CD4-positive, alpha-beta T cell treated with Interleukin-4 for 1 hour (primary cell): ENCODE measurements around the gene PAEP.

Experiments used
- DNase-seq, 2 donors: peaks; one replicate each; pipeline ENCODE4 v3.0.0-alpha.2; 2020 to 2022

Gene PAEP

DNA sequence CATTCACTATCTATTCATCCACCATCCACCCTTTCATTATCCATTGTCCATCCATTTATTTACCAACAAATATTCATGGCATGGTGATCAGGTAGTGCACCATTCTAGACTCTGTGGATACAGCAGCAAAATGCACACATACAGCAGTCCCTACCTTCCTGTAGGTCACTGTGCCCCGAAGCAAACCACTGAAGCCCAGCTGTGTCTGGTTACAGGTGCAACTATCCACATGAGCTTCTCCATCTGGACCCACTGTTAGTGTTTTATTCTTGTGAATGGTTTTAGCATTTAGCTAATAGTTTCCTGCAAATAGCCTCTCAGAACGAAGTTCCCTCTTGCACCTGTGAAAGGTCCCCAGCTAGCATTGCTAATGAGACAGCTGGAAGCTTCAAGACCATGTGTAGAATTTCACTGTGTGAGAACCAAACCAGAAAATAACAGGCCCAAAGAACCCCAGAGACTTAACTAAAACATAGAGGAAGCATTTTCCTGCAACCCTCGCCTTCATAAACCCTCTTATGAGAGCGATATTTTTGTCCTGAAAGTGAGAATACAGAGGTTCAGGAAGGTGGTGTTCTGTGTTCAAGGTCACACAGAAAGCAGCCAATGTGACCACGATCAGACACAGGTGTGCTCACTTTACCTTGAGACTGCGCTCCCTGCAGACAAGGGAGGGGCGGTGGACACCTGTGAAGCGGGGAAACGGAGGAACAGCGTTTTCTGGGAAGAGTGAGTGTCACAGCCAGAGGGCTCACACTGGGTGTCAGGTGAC, 18.5 kb downstream of the PAEP start:
- no peak for DNase-seq

DNA sequence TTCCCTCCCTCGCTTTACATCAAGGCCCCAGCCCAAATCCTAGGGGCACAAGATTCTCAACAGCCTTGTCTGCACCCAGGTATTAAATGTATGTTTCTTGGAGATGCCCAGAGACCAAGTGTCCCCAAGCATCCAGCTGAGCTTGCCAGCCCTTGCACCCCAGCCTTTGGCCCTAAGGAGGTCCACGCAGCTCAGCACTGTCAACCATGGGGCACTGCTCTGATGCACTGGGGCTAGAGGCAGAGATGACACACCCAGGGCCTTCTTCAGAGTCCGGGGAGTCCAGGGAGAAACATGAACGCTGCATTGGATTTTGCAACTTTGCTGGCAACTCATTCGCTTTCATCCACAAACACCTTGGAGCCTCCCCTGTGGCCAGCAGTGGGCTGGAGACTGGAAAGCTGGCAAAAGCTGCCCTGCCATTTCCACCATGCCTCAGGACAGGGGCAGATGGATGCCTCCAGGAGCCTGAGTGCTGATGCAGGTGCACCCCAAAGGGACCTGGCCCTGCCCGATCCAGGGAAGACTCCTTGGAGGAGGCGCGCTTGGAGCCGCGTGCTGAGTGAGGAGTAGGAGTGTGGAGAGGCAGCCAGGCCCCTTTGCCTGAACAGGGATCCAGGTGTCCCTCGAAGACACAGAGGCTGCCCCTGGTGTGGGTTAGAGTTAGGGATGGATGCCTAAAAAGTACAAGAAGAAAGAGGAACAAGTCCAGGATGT, 19.3 kb downstream of the PAEP start:
- no peak for DNase-seq

- DNase-seq: no peak
These were observed 20.3 kb downstream of the PAEP start for GRCh38 chr9:135581636-135582426.

DNA sequence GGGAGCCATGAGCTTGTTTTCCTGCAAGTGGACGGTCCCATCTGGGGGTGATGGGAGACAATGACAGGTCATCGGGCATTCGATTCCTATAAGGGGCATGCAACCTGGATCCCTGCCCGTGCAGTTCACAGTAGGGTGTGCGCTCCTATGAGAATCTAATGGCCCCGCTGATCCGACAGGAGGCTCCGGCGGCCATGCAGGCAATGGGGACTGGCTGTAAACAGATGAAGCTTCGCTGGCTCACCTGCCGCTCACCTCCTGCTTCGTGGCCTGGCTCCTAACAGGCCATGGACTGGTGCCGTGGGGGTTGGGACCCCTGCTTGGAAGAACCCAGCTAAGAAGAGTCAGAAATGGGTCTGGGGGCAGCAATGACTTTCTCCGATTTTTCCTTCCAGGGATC, 21.0 kb downstream of the PAEP start:
- DNase-seq: no peak

GRCh38 chr9:135582966-135583687, 21.6 kb downstream of the PAEP start:
- DNase-seq: no peak

DNA sequence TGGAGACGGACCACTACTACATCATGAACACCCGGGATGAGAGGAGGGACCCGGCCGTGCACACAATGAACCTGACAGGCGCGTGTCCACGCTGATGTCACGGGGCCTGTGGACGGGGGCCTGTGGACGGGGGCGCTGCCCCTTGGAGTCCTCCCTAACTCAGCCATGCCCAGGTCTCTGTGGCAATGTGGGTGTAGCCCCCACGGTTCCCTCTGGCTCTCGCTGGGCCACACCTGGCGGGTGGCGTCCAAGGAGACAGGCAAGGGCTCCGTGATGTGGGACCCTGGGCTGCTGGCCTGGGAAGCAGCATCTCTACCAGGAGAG, 22.1 kb downstream of the PAEP start:
- DNase-seq: no peak

DNA sequence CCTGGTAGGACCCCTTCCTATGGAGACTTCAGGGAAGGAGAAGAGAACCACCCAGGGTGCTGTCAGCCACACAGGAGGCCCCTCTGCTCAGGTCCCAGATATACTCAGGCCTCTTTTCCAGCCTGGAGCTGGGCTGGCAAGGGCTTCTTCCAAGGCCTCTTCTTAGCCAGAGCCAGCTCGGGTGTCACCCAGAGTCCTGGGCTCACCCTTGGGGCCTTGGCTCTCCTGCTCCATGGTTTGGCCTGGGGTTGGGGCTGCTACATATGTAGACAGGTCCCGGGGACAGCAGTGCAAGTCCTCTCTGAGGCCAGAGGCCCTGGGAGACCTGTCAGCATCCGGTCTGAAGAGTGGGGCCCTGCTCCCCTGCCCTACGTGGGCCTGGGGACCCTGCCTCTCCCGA, 22.8 kb downstream of the PAEP start:
- DNase-seq: no peak

- DNase-seq: no peak
These were observed 23.4 kb downstream of the PAEP start for GRCh38 chr9:135584934-135585333.

DNA sequence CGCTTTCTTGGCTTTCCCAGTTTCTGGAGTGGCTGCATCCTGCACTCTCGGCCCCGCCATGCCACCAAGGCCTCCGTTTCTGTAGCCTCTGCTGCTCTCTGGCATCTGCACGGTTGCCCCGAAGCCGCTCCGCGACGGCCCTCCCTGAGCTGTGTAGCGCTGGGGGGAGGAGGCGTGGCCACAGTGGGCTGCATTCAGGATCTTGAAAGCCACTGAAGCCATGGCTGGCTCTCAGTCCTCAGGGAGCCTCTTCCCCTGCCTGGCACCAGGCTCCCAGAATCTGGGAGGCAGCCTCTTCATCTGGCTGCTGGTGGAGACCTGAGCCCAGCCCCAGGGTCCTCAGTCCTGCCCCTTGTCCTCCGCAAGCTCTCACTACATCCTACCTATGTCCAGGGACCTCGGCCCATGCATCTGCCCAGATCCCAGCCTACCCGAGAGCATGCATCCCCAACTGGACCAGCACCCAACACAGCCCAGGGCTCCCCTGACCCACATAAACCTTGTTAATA, 25.1 kb downstream of the PAEP start:
- DNase-seq: no peak

DNA sequence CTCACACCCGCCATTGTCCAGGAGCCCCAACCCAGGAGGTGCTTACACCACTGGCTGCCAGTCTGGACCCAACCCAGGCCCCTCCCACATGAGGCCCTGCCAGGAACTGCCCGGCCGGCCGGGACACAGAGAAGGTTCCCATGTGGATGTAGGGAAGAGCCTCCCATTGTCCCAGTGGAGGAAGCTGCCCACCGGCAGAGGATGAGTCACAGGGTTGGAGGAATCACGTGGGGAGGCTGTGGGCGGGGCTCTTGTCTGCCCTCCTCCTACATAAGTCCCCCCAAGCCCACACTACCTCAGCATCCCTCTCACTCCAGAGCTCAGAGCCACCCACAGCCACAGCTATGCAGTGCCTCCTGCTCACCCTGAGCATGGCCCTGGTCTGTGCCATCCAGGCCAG, 26.1 kb downstream of the PAEP start:
- DNase-seq: no peak

- DNase-seq: no peak
These were observed 26.8 kb downstream of the PAEP start for GRCh38 chr9:135588371-135588770.

DNA sequence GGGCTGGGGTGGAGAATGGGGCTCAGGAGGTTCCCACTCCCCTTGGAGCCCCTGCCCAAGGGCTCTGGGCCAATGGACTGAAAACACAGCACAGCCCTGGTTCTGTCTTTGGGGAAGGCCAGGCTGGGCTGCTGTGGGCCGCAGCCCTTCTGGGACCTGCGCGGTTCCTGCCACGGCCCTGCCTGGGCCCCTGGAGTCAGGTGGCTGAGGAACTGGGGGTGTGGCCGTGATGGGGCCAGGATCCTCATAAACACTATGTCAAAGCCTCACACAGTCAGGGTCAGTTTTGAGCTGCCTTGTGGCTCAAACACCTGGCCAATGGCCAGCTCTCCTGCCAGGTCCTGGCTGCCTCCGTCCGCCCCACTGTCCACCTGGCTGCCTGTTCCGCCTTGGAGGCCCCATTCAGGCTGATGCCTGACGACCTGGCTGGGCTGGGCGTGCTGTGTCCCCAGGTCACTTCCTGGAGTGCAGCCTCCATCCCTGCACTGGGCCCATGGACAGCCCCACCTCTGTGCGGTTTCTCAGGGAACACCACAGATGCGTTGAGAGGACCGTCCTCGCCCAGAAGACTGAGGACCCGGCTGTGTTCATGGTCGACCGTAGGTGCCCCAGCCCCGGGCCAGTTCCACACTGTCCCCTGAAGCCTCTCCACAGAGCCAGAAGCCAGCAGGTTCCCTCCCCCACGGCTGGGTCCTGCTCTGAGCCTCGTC, 27.5 kb downstream of the PAEP start:
- DNase-seq: no peak

DNA sequence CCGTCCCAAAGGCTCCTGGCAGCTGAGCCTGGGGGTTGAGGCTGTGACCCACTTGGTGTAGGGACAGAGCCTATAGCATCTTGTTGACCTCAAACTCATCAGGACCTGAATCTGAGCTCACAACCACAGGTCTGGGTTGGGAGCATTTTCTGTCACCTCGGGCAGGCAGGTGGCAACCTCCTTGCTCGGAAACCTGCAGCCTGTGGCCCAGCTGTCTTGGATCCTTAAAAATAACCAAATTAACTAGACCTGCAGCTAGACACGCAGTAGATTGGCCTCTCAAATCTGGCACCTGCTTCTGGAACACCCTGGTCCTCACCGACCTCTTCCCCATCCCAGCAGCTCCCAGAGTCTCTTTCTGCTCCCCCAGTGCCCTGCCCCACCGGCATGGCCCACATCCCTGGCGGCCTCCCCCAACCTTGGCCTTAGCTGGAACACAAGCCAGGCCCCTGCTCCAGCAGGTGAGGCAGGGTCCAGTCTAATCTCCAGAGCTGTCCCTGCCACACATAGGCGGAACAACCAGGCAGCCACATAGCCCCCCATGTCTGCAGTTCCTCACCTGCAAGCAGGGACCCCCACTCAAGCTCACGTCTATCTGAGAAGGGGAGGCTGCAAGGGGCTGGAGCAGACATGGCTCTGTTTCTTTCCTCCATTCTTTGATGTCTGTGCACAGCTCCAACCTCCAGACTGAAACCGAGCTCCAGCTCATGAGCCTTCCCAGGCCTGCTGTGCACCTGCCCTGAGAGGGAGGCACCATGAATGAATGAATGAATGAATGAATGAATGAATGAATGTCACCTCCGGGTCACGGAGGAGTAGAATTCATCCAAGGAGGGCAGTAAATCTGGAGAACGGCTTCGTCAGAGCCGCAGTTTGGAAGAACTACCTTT, 28.3 kb downstream of the PAEP start:
- DNase-seq: no peak

DNA sequence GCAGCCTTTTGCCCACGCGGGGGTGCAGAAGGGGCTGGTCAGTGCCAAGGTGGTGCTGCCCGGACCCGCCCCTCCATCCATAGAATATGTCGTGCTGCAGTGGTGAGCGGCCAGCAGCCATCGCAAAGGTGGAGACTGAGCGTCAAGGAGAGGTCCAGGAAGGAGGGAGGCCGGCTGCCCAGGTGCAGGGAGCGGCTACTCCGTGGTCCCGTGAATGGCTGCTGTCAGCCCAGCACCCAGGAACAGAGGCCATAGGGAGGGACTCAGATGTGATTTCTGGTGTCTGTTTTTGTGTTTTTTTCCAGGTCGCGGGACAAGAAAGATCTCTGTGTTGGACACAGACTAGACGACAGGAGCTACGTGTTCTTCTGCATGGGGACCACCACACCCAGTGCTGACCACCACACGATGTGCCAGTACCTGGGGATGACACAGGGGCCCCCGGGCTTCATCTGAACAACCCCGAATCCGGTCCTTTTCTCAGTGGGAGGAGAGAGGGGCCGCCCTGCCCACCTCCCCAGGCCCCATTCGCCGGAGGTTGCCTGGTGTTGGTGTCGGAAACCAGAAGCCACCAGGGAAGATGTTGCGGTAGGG, 29.0 kb downstream of the PAEP start:
- no peak for DNase-seq

- no peak for DNase-seq
These were observed 30.2 kb downstream of the PAEP start for GRCh38 chr9:135591506-135592330.

- no peak for DNase-seq
These were observed 30.7 kb downstream of the PAEP start for GRCh38 chr9:135592331-135592590.

GRCh38 chr9:135592625-135593024, 31.1 kb downstream of the PAEP start:
- no peak for DNase-seq

DNA sequence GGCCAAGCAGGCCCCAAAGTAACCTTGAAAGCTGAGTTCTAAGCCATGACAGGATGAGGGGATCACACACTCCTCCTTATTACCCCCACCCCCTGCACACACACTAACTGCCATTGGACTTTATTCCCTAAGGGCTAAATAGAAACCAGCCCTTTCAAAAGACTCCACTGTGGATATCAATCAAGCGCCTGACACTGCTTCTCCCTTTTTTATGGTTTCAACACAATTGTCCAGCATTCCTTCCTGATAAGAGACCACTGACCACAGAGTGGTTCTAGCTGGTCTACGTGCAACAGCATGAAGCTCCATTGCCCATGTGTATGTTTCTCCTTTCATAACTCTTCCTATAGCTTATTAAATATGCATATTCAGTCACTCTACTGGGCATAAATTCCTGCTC, 34.7 kb downstream of the PAEP start:
- DNase-seq: no peak

GRCh38 chr9:135600296-135600817, 38.8 kb downstream of the PAEP start:
- no peak for DNase-seq

- DNase-seq: no peak
These were observed 40.4 kb downstream of the PAEP start for GRCh38 chr9:135601988-135602387.
